Fibroblast of lung (primary cell): ENCODE results near the gene RNF113B.
A peak's percentile ranks its signal among the peaks of the same experiment; 100 is the strongest.

Experiments used
- EZH2 ChIP-seq: IDR thresholded peaks from 2 replicates; pipeline ENCODE4 v1.5.1; 2012; ENCODE audit warnings: low read length, control low read depth, mild to moderate bottlenecking; ENCODE audit errors: missing control alignments
- TF ChIP-seq, protein P1 (sequence below), 2 donors: IDR thresholded peaks in 1 of 2; conservative IDR thresholded peaks in 1 of 2; 1 replicate in 1 of 2; 2 replicates in 1 of 2; pipeline ENCODE4 v1.5.1; 2011 to 2012; ENCODE audit warnings: low read length in 2 of 2, control low read depth in 1 of 2, inconsistent platforms in 1 of 2, low read depth in 1 of 2, mild to moderate bottlenecking in 1 of 2

DNA sequence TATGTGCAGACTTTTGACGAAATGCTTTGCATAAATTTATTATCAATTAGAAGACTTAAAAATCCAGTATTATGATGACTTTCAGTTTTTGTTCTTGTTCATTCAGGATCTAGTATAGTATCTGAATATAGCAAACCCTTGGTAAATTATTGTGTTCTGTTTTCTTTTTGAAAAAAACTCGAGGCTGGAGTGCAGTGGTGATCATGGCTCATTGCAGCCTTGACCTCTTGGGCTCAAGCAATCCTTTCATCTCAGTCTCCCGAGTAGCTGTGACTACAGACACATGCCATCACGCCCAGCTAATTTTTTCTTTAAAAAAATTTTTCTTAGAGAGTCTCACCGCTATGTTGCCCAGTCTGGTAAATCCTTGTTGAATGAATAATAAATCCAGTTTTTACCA is 29.5 kb downstream of the RNF113B start:
- TF ChIP-seq, protein P1, sequence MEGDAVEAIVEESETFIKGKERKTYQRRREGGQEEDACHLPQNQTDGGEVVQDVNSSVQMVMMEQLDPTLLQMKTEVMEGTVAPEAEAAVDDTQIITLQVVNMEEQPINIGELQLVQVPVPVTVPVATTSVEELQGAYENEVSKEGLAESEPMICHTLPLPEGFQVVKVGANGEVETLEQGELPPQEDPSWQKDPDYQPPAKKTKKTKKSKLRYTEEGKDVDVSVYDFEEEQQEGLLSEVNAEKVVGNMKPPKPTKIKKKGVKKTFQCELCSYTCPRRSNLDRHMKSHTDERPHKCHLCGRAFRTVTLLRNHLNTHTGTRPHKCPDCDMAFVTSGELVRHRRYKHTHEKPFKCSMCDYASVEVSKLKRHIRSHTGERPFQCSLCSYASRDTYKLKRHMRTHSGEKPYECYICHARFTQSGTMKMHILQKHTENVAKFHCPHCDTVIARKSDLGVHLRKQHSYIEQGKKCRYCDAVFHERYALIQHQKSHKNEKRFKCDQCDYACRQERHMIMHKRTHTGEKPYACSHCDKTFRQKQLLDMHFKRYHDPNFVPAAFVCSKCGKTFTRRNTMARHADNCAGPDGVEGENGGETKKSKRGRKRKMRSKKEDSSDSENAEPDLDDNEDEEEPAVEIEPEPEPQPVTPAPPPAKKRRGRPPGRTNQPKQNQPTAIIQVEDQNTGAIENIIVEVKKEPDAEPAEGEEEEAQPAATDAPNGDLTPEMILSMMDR (conservative IDR thresholded peaks at IDR 0.05 in 1 of 2, IDR thresholded peaks at IDR 0.05 in 1 of 2; ENCODE audit: low read depth in 1 of 2, low read length in 2 of 2): peak in 1 of 2 donors; percentile 14
- no peak for TF ChIP-seq EZH2
